GM06990 (cell line): Measurements from ENCODE around the gene CFAP91.

Experiments
- DNase-seq: peaks from one replicate; pipeline ENCODE4 v3.0.0-alpha.2; 2011; ENCODE audit not compliant: insufficient read length; ENCODE audit errors: extremely low read depth
- H3K27me3 ChIP-seq: replicated peaks from 2 replicates; pipeline ENCODE4 v1.6.0; 2011; ENCODE audit warnings: low read length; ENCODE audit not compliant: control insufficient read depth, insufficient read depth
- H3K36me3 ChIP-seq: 2 replicates; pipeline ENCODE4 v1.5.1; 2011; ENCODE audit warnings: low read length; ENCODE audit not compliant: control insufficient read depth, insufficient read depth
- H3K4me3 ChIP-seq: replicated peaks from 2 replicates; pipeline ENCODE4 v1.5.1; 2011; ENCODE audit warnings: low read depth, mild to moderate bottlenecking, control low read depth, low read length
- CTCF ChIP-seq: IDR thresholded peaks from 2 replicates; pipeline ENCODE4 v1.5.1; 2011; ENCODE audit warnings: low read length, control low read depth, mild to moderate bottlenecking, inconsistent platforms; ENCODE audit not compliant: insufficient read depth, poor library complexity, severe bottlenecking

CFAP91 gene

GRCh38 chr3:119738741-119739140 lies 35.9 kb downstream of the CFAP91 start:
- Histone ChIP-seq H3K36me3 (no peaks in the 10 kb centered on the region), H3K27me3 (no peaks in the 10 kb centered on the region; the same call in 1 of the 2 replicates), H3K4me3 (no peak overlapping the region)
- DNase-seq: no peak
- no peak for TF ChIP-seq CTCF

GRCh38 chr3:119741657-119742590 lies 39.1 kb downstream of the CFAP91 start:
- DNase-seq: no peak
- no peak for TF ChIP-seq CTCF
- no peaks in the 10 kb centered on the region; the same call in 1 of the 2 replicates for H3K27me3 ChIP-seq
- no peak overlapping the region for H3K4me3 ChIP-seq
- no peaks in the 10 kb centered on the region for H3K36me3 ChIP-seq

GRCh38 chr3:119743921-119744320 lies 41.1 kb downstream of the CFAP91 start:
- no peak for TF ChIP-seq CTCF
- DNase-seq: no peak
- no peak overlapping the region for H3K4me3 ChIP-seq

GRCh38 chr3:119745942-119746341 lies 43.1 kb downstream of the CFAP91 start:
- no peak for TF ChIP-seq CTCF
- no peak for DNase-seq

More at GRCh38 chr3:119743921-119744320, 41.1 kb downstream of the CFAP91 start:
- Histone ChIP-seq H3K27me3 (no peaks in the 10 kb centered on the region; the same call in 1 of the 2 replicates), H3K36me3 (no peaks in the 10 kb centered on the region)

DNA sequence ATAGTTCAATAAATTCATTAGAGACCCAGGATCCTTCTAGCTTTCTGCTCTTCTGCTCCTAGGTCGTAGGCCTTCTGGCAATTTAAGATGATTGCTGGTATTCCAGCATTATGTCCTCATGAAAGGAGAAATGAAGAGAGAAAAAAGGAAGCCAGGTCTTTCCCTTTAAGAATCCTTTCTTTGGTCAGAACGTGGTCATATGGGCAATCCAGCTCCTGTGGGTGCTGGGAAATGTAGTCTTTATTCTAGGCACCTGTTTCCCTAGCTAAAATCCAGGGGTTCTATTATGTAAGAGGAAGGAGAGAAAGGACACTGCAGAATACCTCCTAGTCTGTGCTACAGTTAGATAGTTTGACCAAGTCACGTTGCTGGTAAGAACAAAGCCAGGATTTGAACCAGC lies 43.6 kb downstream of the CFAP91 start:
- TF ChIP-seq CTCF: no peak
- no peaks in the 10 kb centered on the region for H3K27me3 ChIP-seq
- no peaks in the 10 kb centered on the region for H3K36me3 ChIP-seq
- no peak overlapping the region for H3K4me3 ChIP-seq
- no peak for DNase-seq

More at GRCh38 chr3:119745942-119746341, 43.1 kb downstream of the CFAP91 start:
- Histone ChIP-seq H3K27me3 (no peaks in the 10 kb centered on the region), H3K4me3 (no peak overlapping the region), H3K36me3 (no peaks in the 10 kb centered on the region)

GRCh38 chr3:119747357-119747756 lies 44.5 kb downstream of the CFAP91 start:
- no peaks in the 10 kb centered on the region for H3K36me3 ChIP-seq
- TF ChIP-seq CTCF: no peak
- H3K27me3 ChIP-seq: no peaks in the 10 kb centered on the region
- DNase-seq: no peak
- H3K4me3 ChIP-seq: no peak overlapping the region
